Sigmoid colon (tissue), 7 donors: ENCODE results near the gene RPLP2. TPM values are rescaled to one million over a fixed set of nuclear protein-coding genes. Genes with fewer than 3 reads are reported as not detected.
A peak's percentile ranks its signal among the peaks of the same experiment; 100 is the strongest.

Experiments
- DNase-seq: peaks from one replicate; pipeline ENCODE4 v3.0.0-alpha.2; 2019
- H3K27ac ChIP-seq, 4 donors: fragments of 200-600 bp; sonication (generic); one replicate each; pipeline ENCODE4 v1.5.1; 2016 to 2019; ENCODE audit warnings: mild to moderate bottlenecking in 1 of 4
- H3K27me3 ChIP-seq, 3 donors: fragments of 200-600 bp; sonication (generic); one replicate each; pipeline ENCODE4 v1.5.1; 2019; ENCODE audit warnings: mild to moderate bottlenecking in 1 of 3
- H3K36me3 ChIP-seq, 4 donors: fragments of 200-600 bp; sonication (generic); one replicate each; pipeline ENCODE4 v1.5.1; 2016 to 2019
- H3K4me1 ChIP-seq, 4 donors: fragments of 200-600 bp; sonication (generic); one replicate each; pipeline ENCODE4 v1.5.1; 2017 to 2019
- H3K4me3 ChIP-seq, 4 donors: fragments of 200-600 bp; sonication (generic); one replicate each; pipeline ENCODE4 v1.5.1; 2017 to 2019; ENCODE audit warnings: mild to moderate bottlenecking in 2 of 4, moderate library complexity in 1 of 4
- H3K9me3 ChIP-seq, 4 donors: fragments of 200-600 bp in 3 of 4; sonication (generic) in 3 of 4; one replicate each; pipeline versions ENCODE4 v1.5.1 to v1.6.1; 2013 to 2019
- EP300 ChIP-seq, 4 donors: sonication (generic); formaldehyde crosslinking; IDR thresholded peaks; one replicate each; pipeline ENCODE4 v1.6.1; 2017; ENCODE audit warnings: antibody characterized with exemption in 4 of 4
- POLR2A ChIP-seq, 2 donors: fragments of 450-650 bp; IDR thresholded peaks; one replicate each; pipeline ENCODE4 v1.6.1; 2016; ENCODE audit warnings: antibody characterized with exemption in 2 of 2, mild to moderate bottlenecking in 2 of 2, moderate library complexity in 2 of 2
- POLR2AphosphoS5 ChIP-seq, 4 donors: sonication (generic); formaldehyde crosslinking; IDR thresholded peaks; one replicate each; pipeline ENCODE4 v1.6.1; 2017; ENCODE audit warnings: antibody characterized with exemption in 4 of 4
- WGBS, 2 donors: extraction: QIAGEN DNeasy Blood & Tissue Kit; methylation state at CpG; one replicate each; pipeline ENCODE4 v1.1.7; 2013; 5-methylcytosine and 5-hydroxymethylcytosine counted together
- intact Hi-C: fragments of 100-400 bp; cut with DNase I; formaldehyde crosslinking; loops from one replicate; pipeline ENCODE4 v1.15.1; 2023
- polyA plus RNA-seq, 3 donors: library from polyadenylated mRNA; stranded (reverse); fragments of 200-250 nt; gene quantifications; one replicate each; pipeline ENCODE4 v1.2.3, GENCODE V29; 2013
- total RNA-seq, 4 donors: library from RNA; depleted of rRNA; stranded (reverse); fragments of >200 nt; gene quantifications; one replicate each; pipeline ENCODE4 v1.1.0, GENCODE V29; 2016
- TF ChIP-seq, protein P1 (sequence below), 4 experiments: fragments of 450-650 bp in 3 of 4; fragments of 200-600 bp in 1 of 4; IDR thresholded peaks; one replicate each; pipeline ENCODE4 v1.5.1; 2016 to 2019; ENCODE audit warnings: antibody characterized with exemption in 4 of 4, mild to moderate bottlenecking in 3 of 4, moderate library complexity in 2 of 4
- donor health status: healthy with polysubstance abuse.
- donor health status: Bipolar disorder and iron deficiency.
- donor health status: healthy.

The RPLP2 gene
- total and polyA plus RNA-seq, 7 donors: 405 to 2,533 (median 632) TPM

DNA sequence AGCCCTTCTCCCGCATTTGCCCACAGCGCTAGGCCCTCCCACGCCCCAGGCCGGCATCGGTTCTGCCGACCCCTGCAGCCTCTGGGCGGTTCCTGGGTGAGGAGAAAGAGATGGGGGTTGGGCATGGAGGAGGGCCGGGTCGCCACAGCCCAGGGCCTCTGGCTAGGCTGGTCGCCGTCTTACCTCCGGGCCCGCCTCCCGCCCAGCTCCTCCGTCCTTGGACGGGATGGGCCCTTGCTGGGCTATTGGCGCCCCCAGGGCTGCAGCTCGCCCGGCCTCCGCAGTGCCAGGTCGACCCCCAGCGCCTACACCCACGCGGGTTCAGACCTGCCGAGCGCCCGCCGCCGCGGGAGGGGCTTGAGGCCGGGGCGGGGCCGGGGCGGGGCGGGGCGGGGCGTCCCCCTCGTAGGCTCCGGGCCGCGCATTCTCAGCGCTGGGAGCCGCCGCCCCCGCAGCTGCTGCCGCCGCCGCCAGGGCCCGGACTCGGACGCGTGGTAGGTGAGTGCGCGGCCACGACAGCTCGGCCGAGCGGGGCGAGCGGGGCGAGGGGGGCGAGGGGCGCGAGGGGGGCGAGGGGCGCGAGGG, 22.9 kb downstream of the RPLP2 start, which contains the start of gene CD151:
CD151 (plus strand) TSS at position 424 of the 585 bp plus-strand sequence. CDS start 3,118 bp downstream, outside the sequence.
- peaks cover 0 to 19% (median 16%) of the 10 kb centered on the region in 4 donors for H3K36me3 ChIP-seq
- intact Hi-C loops: no loop called here
- no peak for DNase-seq
- H3K4me1 ChIP-seq: peaks cover 0 to 84% (median 63%) of the 10 kb centered on the region in 4 donors
- peak within 1 kb of the TSS; percentile 82 to 90 (median 86) for H3K27ac ChIP-seq
- TF ChIP-seq POLR2A (IDR thresholded peaks at IDR 0.05): no peak
- TF ChIP-seq, protein P1, sequence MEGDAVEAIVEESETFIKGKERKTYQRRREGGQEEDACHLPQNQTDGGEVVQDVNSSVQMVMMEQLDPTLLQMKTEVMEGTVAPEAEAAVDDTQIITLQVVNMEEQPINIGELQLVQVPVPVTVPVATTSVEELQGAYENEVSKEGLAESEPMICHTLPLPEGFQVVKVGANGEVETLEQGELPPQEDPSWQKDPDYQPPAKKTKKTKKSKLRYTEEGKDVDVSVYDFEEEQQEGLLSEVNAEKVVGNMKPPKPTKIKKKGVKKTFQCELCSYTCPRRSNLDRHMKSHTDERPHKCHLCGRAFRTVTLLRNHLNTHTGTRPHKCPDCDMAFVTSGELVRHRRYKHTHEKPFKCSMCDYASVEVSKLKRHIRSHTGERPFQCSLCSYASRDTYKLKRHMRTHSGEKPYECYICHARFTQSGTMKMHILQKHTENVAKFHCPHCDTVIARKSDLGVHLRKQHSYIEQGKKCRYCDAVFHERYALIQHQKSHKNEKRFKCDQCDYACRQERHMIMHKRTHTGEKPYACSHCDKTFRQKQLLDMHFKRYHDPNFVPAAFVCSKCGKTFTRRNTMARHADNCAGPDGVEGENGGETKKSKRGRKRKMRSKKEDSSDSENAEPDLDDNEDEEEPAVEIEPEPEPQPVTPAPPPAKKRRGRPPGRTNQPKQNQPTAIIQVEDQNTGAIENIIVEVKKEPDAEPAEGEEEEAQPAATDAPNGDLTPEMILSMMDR (IDR thresholded peaks at IDR 0.05): peak in 1 of 4 experiments; percentile 9
- TF ChIP-seq EP300 (IDR thresholded peaks at IDR 0.05): no peak
- TF ChIP-seq POLR2AphosphoS5 (IDR thresholded peaks at IDR 0.05): peak; percentile 31 to 62 (median 32)
- peak within 1 kb of the TSS; percentile 37 to 81 (median 68) for H3K4me3 ChIP-seq
- 1 to 2% methylated on average over 67 of the region's 67 CpGs for WGBS, 2 donors
- peaks cover 29 to 49% (median 43%) of the 10 kb centered on the region in 3 donors for H3K27me3 ChIP-seq
- no peaks in the 10 kb centered on the region for H3K9me3 ChIP-seq

DNA sequence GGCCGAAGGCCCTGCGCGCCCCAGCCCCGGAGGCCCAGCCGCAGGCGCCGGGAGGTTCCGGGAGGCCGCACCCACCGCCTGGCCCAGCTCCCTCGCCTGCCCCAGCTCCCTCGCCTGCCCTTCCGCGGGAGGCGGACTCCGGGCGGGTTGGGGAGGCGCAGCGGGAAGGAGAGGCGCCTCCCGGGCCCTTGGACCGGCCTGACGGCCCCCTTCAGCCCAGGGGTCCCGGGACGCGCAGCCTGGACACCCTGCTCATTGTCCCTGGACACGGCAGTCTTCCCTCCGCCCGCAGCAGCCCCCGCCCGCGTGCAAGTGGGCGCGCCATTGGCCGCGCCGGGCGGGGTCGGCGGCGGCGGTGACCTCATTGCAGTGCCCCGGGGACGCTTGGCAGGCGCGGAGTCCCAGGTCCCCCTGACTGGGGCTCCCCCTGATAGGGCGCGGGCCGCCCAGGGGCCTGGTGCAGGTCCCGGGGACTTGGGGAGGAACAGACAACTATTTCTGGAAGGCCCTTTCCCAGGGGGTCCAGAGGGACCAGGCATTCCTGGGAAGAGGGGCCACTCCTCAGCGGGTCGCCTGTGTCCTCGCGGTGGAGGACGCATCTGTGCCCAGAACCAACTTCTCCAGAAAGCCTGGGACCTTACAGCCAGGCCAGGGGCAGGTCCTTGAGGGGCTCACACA, 23.5 kb downstream of the RPLP2 start:
- H3K27ac ChIP-seq: peak overlapping the region; percentile 82 to 90 (median 86)
- DNase-seq: no peak
- H3K4me3 ChIP-seq: peak overlapping the region; percentile 37 to 81 (median 68)
- 1% methylated on average over 55 of the region's 55 CpGs for WGBS, 2 donors
- TF ChIP-seq EP300 (IDR thresholded peaks at IDR 0.05): no peak
- peak in 3 of 4 donors; percentile 16 to 45 (median 41) for TF ChIP-seq POLR2AphosphoS5 (IDR thresholded peaks at IDR 0.05)
- H3K36me3 ChIP-seq: peaks cover 0 to 26% (median 22%) of the 10 kb centered on the region in 4 donors
- peaks cover 0 to 90% (median 63%) of the 10 kb centered on the region in 4 donors for H3K4me1 ChIP-seq
- H3K27me3 ChIP-seq: peaks cover 23 to 42% (median 37%) of the 10 kb centered on the region in 3 donors
- no peaks in the 10 kb centered on the region for H3K9me3 ChIP-seq
- intact Hi-C loops: no loop called here

DNA sequence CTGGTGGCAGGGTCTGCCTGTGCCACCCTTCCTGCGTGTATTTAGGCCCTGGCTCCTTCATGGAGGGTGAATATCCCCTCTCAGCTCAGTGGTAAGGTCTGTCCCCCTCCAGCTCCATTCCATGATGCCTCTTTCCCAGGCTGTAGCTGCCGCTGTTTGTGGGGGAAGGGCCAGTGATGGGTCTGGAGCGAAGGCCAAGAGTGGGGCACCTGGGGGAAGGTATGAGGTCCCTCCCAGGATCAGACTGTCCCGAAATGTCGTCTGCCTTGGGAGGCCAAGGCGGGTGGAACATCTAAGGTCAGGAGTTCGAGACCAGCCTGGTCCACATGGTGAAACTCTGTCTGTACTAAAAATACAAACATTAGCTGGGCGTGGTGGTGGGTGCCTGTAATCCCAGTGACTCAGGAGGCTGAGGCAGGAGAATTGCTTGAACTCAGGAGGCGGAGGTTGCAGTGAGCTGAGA, 24.1 kb downstream of the RPLP2 start:
- Histone ChIP-seq H3K4me1 (peaks cover 0 to 90% (median 67%) of the 10 kb centered on the region in 4 donors), H3K4me3 (peak overlapping the region; percentile 37 to 81 (median 68)), H3K27me3 (peaks cover 22 to 36% (median 31%) of the 10 kb centered on the region in 3 donors), H3K9me3 (no peaks in the 10 kb centered on the region), H3K36me3 (peaks cover 3 to 32% (median 29%) of the 10 kb centered on the region in 4 donors), H3K27ac (peak overlapping the region; percentile 82 to 90 (median 86))
- 16 to 50% methylated on average over 9 of the region's 9 CpGs for WGBS, 2 donors
- TF ChIP-seq POLR2AphosphoS5 (IDR thresholded peaks at IDR 0.05) (peak in 1 of 4 donors; percentile 42), EP300 (IDR thresholded peaks at IDR 0.05) (no peak), POLR2A (IDR thresholded peaks at IDR 0.05) (no peak)
- TF ChIP-seq, protein P1 (IDR thresholded peaks at IDR 0.05): no peak
- DNase-seq: no peak
- intact Hi-C loops: no loop called here

DNA sequence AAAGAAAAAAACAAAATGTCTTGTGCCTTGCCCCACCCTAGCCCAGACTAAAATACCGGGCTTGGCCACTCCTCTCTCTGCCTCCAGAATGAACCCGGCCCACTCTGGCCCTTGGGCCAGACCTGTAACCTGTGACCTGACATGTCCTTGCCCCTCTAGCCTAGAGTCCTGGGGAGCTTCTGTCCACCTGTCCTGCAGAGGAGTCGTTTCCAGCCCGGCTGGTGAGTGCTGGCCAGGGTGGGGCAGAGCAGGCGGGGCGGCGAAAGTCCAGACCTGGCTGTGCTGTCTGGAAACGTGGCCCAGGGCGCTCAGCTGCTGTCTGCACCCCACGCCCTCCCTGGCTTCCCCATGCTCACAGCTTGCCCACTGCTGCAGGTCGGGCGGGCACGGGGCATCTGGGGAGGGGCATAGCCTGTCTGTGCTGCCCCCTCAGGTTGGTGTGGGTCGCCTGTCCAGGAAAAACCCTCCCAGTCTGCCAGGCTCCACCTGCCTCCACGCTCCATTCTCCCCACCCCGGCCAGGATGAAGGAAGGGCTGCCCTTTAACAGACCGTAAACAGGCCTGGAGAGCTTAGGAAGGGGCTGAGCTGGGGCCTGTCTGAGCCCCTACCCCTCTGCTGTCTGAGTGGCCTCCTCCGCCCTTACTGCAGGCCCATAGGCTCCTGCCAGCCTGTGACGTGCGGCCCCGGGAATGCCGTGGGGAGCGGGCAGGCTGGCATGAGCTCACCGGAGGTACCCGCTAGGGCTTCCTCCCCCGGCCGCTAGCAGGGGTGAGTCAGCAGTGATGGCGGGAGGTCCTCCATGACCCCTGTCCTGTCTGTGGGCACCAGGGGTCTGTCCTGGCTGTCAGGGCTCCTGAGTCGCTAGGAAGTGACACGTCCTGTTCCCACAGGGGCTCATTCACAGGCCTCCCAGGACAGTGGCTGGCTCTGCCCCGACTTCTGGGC, 24.9 kb downstream of the RPLP2 start:
- TF ChIP-seq POLR2AphosphoS5 (IDR thresholded peaks at IDR 0.05): peak; percentile 41 to 85 (median 71)
- TF ChIP-seq POLR2A (IDR thresholded peaks at IDR 0.05): peak in 1 of 2 donors; percentile 23
- TF ChIP-seq, protein P1 (IDR thresholded peaks at IDR 0.05): peak in 2 of 4 experiments; percentile 10 to 32
- peak in 2 of 4 donors; percentile 47 to 58 for TF ChIP-seq EP300 (IDR thresholded peaks at IDR 0.05)
- WGBS, 2 donors: 15 to 43% methylated on average over 31 of the region's 31 CpGs
- intact Hi-C loops: no loop called here
- DNase-seq: peak; percentile 94
- Histone ChIP-seq H3K4me1 (peaks cover 0 to 87% (median 61%) of the 10 kb centered on the region in 4 donors), H3K4me3 (peak overlapping the region in 3 of 4 donors; percentile 67 to 81 (median 70)), H3K36me3 (peaks cover 11 to 40% (median 36%) of the 10 kb centered on the region in 4 donors), H3K9me3 (no peaks in the 10 kb centered on the region), H3K27ac (peak overlapping the region; percentile 82 to 90 (median 86)), H3K27me3 (peaks cover 17 to 28% (median 24%) of the 10 kb centered on the region in 3 donors)
